Erythroblast (primary cell): Measurements from ENCODE around the gene ZNF853.

Experiments used
- DNase-seq, 2 experiments: peaks; one replicate each; lab custom pipeline; 2025; lab: John Stamatoyannopoulos, UW
- GATA1 ChIP-seq: IDR thresholded peaks from 2 replicates; pipeline ENCODE4 v1.6.1; 2011; ENCODE audit warnings: low read depth, mild to moderate bottlenecking, control low read depth, low read length, moderate library complexity
- POLR2A ChIP-seq: IDR thresholded peaks from 2 replicates; pipeline ENCODE4 v1.6.1; 2011; ENCODE audit warnings: mild to moderate bottlenecking, low read length

The ZNF853 gene

GRCh38 chr7:6636741-6637543, 21.5 kb downstream of the ZNF853 start, which contains the start of gene ZNF316:
TSS of gene ZNF316 (plus strand) at chr7:6637318. CDS start at chr7:6642410, 5,092 bp downstream.
- TF ChIP-seq POLR2A (peak; percentile 27), GATA1 (no peak)
- DNase-seq = peak; percentile 66 to 78

GRCh38 chr7:6637544-6638229, 22.3 kb downstream of the ZNF853 start:
- no peak for TF ChIP-seq GATA1
- no peak for TF ChIP-seq POLR2A
- peak; percentile 71 to 72 for DNase-seq

- no peak for DNase-seq
- TF ChIP-seq GATA1 (no peak), POLR2A (no peak)
Observed at GRCh38 chr7:6639032-6639431, 23.6 kb downstream of the ZNF853 start.

DNA sequence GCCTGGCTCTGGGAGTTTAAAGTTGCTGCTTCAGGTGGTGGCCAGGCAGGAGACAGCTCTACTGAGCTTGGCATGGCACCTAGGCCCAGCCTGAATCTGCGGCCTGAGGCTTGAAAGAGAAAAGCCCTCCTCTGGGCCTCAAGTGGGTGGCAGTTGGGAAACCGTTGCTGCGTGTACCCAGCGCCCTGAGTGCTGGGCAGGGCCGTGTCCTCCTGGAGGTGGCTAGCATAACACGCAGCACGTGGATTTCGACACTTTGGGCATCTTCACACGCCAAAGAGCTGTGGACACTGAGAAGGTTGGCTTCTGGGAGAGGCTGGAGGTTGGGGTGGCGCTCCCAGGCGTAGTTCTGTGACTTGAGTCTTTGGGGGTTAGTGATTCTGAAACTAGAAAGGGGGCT, 24.2 kb downstream of the ZNF853 start:
- TF ChIP-seq POLR2A = no peak
- no peak for TF ChIP-seq GATA1
- DNase-seq = no peak

GRCh38 chr7:6640246-6640721, 24.9 kb downstream of the ZNF853 start:
- TF ChIP-seq GATA1 = no peak
- no peak for TF ChIP-seq POLR2A
- DNase-seq = peak; percentile 39 to 51

GRCh38 chr7:6641305-6642035, 26.1 kb downstream of the ZNF853 start:
- TF ChIP-seq POLR2A = no peak
- no peak for TF ChIP-seq GATA1

DNA sequence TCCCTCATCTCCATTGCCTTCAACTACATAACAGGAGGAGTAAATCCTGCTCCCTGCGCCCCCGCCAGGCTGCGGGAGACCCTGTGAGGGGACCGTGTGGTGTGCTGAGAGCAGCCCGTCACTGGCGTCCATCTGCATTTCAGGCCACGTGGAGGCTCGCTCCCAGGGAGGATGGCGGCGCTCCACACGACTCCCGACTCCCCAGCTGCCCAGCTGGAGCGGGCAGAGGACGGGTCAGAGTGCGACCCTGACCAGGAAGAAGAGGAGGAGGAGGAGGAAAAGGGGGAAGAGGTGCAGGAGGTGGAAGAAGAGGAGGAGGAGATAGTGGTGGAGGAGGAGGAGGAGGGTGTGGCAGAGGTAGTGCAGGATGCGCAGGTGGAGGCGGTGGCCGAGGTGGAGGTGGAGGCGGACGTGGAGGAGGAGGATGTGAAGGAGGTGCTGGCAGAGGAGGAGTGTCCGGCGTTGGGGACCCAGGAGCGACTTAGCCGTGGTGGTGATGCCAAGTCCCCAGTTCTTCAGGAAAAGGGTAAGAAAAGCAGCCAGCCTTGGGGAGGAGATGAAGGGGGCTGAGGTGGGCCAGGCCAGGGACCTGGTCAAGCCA, 26.9 kb downstream of the ZNF853 start:
- DNase-seq = no peak
- TF ChIP-seq POLR2A (no peak), GATA1 (no peak)

More at GRCh38 chr7:6641305-6642035, 26.1 kb downstream of the ZNF853 start:
- no peak for DNase-seq

DNA sequence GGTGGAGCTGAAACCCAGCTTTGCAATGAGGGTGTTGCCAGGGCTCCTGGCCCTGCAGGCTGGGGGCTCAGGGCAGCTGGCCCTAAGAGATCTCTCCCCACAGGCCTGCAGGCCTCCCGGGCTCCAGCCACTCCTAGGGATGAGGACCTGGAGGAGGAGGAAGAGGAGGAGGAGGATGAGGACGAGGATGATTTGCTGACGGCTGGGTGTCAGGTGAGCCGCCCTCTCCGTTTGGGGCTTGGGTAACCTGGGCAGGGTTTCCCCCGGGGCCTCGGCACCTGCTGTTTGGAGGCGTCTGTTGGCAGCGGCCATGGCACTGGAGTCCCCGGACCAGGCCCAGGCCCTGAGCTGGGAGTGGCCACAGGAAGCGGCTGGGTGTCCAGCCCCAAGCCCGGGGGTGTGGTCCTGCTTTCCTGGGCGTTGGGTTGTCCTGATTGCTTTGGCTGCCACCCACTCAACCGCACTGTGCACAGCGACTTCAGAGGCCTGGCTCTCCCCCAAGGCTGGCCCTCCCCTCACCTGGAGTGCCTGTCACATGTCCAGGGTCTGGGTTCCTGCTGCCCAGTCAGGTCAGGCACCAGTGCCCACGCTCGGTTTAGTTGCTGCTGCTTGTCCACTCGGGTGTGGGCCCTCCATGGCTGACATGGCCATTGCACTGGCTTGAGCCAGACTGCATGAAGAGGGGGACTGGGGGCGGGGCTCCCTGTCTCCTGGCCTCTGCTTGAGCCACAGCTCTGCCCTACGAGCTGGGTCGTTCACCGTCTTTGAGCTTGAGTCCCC, 27.6 kb downstream of the ZNF853 start:
- DNase-seq = no peak

DNA sequence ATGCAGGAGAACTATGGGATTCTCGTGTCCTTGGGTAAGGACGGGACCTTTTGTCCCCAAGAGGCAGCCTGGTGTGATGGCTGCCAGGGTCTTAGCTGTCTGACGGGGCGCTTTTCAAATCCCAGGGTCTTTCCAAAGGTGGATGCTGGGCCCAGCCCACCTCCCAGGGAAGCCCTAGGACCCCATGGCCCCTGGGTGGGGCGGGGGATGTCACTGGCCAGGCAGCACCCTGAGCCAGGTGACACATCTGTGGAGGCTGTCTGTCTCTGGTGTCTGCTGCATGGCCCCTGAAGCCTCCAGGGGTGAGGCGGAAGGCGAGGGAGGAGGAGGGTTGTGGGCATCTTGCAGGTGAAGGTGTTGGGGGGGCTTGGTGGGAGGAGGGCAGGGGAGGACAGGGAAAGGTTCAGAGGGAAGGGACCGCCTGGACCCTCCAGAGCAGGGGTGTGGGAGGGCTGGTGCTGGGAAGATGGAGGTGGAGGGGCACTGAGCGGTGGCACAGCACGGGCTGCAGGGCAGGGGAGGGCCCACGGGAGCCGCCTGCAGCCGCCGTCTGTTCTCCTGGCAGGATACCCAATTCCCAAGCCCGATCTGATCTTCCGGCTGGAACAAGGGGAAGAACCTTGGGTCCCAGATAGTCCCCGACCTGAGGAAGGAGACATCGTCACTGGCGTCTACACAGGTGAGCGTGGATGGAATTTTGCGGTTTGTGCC, 28.7 kb downstream of the ZNF853 start:
- TF ChIP-seq GATA1 (no peak), POLR2A (no peak)
- no peak for DNase-seq

More for the DNA sequence above, 27.6 kb downstream of the ZNF853 start:
- TF ChIP-seq GATA1 = no peak
- no peak for TF ChIP-seq POLR2A

GRCh38 chr7:6644728-6645127, 29.3 kb downstream of the ZNF853 start:
- TF ChIP-seq POLR2A (no peak), GATA1 (no peak)

GRCh38 chr7:6646465-6646864, 31.1 kb downstream of the ZNF853 start:
- no peak for TF ChIP-seq GATA1
- no peak for TF ChIP-seq POLR2A
- no peak for DNase-seq

More at GRCh38 chr7:6644728-6645127, 29.3 kb downstream of the ZNF853 start:
- no peak for DNase-seq

GRCh38 chr7:6647080-6647479, 31.7 kb downstream of the ZNF853 start:
- TF ChIP-seq POLR2A = no peak
- TF ChIP-seq GATA1 = no peak
- no peak for DNase-seq
